CD4-positive, alpha-beta T cell treated with Interferon gamma for 1 hour (primary cell): Measurements from ENCODE around the gene PRICKLE3.
"Not testable (repeated sequence)": the region's sequence is repeated elsewhere in the genome, so short reads cannot be mapped to it uniquely, and the experiment has no call there.

Experiments
- DNase-seq: peaks from one replicate; pipeline ENCODE4 v3.0.0-alpha.2; 2020

PRICKLE3 gene

DNA sequence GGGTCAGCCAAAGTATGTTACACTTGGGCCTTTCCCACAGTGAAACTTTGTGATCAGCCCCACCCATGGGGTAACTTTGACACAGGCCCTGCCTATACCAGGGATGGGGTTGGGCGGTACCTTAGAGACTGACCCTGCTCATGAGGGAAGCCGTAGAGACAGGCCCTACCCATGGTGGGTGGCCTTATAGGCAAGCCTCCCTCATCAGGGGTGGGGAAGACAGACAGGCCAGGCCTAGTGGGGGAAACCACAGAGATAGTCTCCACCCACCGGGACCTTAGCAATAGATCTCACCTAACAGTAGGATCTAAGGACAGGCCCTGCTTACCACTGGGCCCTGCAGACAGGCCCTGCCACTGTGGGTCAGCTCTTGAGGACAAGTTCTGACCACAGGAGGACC lies 7.6 kb downstream of the PRICKLE3 start:
- DNase-seq = no peak

DNA sequence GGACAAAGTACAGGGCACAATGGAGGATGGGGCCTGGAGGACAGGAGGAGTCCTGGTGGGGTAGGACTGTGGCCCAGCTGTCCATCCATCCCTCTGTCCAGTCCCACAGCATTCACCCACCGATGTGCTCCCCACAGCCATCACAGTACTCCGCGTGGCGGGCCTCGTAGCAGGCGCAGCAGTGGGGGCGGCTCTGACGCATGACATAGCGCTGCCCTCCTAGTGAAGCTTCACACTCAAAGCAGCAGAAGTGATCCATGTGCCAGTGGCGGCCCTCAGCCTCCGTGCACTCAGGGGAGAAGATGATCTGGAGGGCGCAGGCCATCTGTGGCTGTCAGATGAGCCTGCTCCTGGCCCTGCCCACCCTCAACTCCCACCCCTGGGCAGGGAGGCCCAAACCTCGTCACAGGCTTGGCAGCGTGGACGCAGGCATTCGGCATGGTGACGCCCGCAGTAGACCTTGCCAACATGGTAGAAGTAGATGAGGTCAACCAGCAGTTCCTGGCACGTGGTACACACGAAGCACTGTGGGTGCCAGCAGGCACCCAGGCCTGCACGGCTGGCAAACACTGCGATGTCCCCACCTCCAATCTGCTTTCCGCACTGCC lies 8.2 kb downstream of the PRICKLE3 start:
- DNase-seq = no peak

DNA sequence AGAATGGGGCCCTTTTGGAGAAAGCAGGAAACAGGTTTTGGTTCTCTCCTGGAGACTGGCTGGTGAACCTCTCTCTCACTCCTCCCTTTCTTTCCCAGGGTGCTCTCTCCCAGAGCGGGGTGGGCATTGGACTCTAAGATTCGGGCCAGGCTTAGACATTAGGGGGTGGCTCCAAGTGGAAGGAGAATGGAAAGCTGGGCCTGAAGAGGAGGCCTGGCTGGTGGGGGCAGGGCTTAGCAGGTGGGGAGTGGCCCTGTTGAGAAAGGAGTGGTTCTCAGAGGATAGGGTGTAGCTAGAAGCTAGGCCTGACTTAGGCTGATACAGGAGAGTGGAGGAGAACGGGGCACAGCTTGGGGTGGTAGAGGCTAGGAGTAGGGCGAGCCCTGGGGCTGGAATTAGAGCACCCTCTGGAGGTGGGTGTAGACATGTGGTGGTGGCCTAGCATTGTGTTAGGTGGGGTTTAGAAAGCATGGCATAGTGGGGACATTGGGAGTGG lies 8.8 kb downstream of the PRICKLE3 start:
- peak; percentile 34 for DNase-seq

DNA sequence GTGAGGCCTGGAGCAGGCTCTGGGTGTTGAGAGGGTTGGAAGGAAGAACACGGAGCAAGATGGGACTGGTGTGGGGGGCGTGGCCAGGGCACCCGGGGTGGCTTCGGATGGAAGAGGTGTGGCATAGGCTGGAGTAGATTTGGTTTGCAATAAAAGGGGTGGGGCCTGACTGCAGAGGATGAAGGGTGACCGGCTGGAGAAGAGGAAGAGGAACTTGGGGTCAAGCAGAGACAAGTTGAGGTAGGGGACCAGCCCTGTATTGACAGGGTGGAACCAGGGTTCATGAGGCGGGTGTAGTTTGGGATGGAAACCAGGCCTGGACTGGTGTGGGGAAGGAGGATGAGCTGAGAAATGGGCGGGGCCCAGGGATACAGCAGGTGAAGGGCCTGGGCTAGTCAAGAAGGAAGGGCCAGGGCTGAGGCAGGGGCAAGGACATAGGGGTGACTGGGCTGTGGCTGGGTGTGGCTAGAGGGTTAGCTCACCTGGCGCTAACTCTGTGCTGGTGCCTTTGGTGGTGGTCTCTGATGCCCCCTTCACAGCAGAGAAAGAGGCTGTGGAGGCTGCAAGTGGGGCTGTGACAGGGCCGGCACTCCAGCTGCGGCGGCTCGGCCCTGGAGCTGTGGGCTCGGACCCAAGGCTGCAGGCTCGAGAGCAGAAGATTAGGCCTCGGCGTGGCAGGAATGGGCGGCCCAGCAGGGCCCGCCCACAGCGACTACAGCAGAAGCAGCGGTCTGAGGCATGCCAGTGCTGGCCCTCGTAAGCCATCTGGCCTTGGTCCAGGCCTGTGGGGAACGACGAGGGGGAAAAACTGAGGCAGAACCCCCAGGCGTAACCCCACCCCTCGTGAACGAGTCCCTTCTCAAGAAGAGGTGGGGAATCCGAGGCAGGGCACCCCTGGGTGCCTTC lies 9.5 kb downstream of the PRICKLE3 start:
- DNase-seq = peak; percentile 46

DNA sequence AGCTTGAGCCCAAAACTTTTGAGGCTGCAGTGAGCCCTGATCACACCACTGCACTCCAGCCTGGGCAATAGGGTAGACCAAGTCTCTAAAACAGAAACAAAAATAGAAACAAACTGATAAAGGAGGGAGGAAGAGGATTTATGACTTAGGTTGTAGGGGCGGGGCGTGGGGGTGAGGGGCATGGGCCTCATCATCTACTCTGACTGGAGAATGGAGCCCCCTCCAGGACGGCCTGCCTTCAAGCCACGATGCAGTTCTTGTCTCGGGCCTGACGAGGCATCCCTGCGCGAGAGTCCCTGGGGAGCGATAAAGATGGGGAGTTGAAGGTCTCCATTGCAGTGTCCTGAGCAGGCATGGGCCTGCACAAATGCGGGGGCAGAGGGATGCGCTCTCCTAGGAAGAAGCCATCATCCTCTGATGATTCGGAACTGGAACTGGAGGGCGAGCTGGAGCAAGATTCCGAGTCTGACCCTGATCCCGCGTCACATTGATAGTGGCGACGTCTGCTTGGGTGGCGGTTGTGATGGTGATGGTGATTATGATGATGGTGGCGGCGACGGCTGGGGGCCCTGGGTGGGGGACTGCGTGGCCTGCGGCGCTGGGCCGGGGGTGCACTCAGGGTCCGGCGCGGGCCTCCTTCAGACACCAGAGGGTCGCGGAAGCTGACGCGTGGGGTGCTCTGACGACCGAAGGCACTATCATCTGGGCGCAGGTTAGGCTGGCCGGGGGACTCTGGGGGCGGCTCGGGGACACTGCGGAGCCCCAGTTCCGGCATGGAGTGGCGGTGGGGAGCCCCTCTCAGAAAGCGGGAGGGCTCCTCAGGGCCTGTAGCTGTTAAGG lies 10.5 kb downstream of the PRICKLE3 start:
- DNase-seq = no peak

DNA sequence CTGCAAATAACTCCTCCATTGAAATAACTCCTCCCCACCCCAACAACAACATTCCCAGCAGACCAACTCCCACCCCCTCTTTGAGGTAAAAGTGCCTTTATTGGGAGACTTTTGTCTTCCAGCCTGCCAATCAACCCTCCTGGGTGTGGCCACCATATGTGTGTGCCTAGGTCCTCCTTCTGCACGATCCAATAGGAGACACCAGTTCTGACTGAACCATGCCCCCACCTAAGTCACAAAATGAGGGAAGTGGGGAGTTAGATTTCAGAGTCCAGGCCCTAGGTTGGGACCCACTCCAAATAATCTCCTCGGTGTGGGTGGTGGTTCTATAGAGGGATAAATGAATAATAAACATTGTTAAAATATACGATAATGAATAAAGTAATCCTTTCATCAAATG lies 11.4 kb downstream of the PRICKLE3 start:
- DNase-seq = no peak

DNA sequence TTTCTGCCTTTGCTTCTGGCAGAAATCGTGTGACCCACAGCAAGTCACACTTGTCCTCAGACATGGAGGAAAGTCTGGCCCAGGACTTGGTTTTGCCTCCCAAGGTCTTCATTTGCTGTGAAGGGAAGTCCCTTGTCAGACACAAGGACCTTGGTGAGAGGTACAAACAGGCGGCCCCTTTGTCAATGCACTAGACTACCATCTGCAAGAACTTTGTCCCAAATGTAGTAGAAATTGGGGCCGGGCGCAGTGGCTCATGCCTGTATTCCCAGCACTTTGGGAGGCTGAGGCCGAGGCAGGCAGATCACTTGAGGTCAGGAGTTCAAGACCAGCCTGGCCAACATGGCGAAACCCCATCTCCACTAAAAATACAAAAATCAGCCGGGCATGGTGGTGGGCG lies 12.6 kb downstream of the PRICKLE3 start:
- DNase-seq = not testable (repeated sequence)

DNA sequence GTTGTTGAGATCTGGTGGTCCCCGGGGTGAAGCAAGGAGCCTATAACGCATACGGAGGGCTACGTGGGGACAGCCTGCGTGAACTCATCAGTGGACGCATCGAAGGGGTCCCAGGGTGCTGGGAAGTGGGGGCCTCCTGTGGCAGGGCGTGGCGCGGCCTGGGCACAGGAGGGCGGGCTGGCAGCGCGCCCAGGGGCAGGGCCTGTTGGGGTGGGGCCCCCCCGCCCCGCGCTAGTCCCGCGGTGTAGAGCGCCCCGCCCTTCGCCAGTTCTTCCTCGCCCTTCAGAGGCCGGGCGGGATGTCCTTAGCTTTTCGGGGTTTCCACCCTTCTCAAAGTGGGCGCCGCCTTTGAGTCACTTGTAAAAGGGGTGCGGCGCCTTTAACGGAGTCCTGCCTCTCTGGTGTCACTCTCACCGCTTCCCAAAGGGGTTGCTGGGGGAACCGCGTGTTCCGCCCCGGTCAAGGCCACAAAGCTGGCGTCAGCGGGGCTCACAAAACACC lies 13.8 kb downstream of the PRICKLE3 start:
- peak; percentile 76 for DNase-seq

DNA sequence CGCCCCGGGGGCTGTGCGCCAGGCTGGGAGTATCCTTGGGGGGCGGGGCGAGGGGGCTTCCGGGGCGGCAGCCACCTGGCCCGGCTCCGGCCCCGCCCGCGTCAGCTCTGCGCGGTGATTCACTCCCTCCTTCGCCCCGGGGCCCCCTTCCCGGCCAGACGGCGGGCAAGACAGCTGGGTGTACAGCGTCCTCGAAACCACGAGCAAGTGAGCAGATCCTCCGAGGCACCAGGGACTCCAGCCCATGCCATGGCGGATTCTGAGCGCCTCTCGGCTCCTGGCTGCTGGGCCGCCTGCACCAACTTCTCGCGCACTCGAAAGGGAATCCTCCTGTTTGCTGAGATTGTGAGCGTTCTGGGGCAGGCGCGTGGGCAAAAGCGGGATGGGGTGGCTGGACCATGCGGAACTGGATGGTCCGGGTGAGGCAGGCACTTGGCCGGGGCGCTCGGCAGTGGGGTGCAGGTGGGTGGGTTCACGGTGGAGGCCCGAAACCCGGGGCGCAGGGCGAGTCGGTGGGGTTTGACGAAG lies 14.4 kb downstream of the PRICKLE3 start, which contains the start of gene PLP2:
TSS of gene PLP2 (plus strand) at position 147 of the 528 bp plus-strand sequence. CDS start at position 250, 103 bp downstream.
- DNase-seq = peak; percentile 68

DNA sequence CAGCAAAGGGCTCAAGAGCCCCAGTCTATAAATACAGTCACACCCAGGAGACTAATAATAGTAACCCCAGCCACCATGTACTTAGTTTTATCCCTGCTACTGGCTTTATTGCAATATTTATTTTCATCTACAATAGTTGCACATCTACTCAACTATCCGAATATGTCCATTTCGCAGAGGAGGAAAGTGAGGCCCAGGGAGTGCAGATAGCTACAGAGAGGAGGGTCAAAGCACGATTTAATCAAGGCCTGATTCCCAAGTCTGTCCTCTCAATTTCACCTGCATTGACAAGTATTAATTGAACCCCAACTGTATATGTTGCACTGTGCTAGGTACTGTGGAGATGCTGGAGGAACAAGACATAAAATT lies 18.4 kb downstream of the PRICKLE3 start:
- DNase-seq = no peak

DNA sequence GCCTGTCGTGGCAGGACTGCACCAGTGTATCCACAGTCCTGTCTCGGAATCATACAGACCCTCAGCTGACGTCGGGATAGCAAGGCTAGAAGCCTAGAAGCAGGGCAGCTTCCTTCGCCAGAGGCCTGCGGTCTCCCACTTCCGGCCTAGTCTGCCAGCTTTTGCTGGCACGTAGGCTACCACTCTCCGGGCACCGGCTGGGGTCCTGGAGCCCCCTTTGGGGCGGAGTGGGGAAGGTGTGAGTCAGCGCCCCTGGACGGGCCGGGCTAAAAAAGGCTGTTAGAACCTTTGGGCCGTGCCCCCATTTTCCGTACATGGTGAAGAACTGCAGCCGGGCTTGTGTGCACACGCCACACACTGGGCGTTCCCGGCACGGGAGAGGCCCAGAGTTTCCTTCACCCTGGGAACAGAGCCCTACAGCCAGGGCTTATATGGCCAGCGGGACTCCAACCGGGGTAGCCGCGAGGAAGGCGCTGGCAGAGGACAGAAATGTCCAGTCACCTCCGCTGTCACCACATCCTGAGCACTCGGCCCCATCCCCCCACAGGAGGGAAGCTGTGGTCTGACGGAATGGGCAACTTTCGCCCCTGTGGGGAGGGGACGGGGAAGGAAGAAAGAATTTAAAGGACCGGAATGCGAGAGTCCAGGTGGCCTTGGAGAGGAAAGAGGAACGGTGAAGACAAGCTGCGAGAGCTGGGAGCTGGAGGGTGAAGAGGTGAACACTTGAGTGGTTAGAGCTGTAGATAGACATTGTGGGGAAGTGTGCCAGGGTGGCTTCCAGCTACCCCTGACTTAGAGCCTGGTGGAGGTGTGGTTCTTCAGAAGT lies 19.0 kb downstream of the PRICKLE3 start:
- peak; percentile 77 for DNase-seq

DNA sequence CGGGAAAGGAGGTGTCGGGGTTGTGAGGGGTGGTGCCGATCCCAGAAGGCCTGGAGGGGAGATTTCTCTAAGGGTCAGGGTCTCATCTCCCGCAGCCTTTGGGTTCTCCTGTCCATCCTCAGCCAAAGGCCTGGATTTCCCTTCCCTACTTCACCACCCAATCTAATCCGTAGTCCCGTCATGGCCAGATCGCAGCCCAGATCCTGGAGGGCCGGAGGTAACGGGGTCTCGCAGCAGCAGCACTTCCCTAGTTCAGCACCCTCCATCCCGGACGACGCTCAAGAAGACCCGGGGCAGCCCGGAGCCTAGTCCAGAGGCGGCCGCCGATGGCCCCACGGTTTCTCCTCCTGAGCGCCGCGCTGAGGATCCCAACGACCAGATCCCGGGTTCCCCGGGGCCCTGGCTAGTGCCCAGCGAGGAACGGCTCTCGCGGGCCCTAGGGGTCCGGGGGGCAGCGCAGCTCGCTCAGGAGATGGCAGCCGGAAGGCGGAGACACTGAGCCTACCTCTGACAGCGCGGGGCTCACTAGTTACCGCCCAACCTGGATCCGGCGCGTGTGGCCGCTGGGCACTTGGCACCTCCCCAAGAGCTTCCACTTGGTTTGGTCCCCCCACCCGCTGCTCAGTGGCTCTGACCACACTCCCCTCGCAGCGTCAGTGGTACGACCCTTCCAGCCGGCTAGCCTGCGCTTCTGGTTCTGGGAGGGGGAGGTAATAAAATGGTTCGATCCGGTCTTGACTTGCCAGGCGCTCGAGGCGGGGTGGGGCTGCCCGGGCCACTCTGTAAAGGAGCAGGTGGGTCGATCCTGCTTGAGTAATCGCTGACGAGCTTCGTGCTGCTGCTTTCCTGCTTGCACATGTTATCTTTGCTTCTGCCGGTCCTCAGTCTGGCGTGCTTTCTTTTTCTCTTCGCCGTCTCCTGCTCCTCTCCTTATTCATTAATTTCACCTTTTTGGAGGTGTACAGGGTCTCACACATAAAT lies 20.0 kb downstream of the PRICKLE3 start:
- peak; percentile 84 for DNase-seq

DNA sequence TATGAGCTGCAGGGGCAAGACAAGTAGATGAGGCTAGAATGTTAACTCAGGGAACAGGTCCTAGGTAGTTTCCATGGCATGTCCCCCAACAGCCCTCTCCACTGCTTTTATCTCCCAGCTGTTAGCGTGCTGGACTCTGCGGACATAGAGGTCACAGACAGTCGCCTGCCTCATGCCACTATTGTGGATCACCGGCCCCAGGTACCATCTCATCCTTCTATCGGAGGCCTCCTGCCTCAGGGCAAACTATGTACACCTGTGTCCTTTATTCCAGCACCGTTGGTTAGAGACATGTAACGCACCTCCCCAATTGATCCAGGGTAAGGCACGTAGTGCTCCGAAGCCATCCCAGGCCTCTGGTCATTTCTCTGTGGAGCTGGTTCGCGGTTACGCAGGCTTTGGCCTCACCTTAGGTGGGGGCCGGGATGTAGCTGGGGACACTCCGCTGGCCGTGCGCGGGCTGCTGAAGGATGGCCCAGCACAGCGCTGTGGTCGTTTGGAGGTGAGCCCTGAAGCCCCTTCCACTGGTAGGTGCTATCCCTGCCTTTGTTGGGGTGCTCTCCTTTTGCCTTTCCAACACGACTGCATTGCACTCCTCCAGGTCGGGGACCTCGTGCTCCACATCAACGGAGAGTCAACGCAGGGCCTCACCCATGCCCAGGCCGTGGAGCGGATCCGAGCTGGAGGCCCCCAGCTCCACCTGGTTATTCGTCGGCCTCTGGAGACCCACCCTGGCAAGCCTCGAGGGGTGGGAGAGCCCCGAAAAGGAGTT lies 21.4 kb downstream of the PRICKLE3 start:
- DNase-seq = no peak

DNA sequence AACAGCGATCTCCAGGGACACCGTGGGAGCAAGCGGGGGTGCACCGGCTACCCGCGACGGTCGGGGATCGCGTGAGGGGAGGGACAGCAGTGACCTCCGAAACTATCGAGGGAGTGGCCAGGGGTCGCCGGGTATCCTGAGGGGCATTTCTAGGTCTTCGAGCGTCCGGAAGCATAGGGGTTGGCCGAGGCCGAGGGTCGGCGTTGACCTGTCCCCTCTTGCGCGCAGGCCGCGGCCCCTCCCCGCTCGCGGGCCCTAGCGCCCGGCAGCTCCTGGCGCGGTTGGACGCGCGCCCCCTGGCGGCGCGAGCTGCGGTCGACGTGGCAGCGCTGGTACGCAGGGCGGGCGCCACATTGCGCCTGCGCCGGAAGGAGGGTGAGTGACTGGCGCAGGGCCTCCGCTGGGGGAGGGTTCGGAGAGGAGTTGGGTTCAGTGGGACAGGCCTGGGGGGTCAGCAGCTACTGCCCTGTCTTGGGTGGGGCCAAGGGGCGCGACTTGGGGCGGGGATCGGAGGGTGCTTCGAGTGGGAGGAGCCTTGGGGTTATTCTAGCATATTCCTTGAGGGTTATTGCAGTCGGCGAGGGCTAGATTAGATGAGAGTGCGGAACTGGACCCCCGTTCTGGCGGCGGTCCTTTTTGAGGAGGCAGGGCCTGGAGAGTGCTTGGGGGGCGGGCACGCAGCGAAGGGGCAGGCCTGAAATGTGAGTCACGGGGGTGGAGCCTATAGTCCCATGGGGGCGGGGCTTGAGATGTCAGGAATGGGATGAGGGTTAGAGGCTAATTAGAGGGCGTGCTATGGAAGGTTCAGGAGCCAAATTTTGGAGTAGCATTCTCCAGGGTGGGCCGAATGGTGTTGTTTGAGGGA lies 22.4 kb downstream of the PRICKLE3 start:
- peak; percentile 86 for DNase-seq

DNA sequence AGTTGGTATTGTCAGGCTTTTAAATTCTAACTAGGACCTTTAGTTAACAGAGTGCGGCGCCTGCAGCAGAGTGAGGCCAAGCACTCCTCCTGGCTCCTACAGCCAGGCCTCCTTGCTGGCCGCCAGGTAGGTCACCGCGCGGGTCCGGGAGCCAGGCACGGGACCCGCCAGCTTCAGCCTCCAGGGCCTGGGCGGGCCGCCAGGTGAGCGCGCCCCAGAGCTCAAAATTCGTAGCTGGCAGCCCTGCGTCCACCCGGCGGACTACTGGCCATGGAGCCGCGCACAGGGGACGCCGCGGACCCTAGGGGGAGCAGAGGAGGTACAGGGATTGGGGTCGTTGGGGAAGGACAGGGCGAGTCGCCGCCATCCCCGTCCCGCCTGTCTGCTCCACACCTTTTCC lies 23.6 kb downstream of the PRICKLE3 start, which contains the start of gene MAGIX:
TSS of gene MAGIX (plus strand) at position 139 of the 400 bp plus-strand sequence. CDS start at position 271, 132 bp downstream.
- DNase-seq = no peak

DNA sequence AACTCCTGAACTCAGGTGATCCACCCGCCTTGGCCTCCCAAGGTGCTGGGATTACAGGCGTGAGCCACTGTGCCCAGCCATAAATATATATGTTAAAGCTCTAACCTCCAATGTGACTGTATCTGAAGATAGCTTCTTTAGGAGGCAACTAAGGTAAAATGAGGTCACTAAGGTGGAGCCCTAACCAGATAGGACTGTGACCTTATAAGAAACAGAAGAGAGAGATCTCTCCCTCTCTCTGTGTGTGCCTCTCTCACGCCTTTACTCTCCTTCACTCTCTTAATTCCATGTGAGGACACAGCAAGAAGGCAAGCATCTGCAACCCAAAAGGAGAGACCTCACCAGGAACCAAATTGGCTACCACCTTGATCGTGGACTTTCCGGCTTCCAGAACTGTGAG lies 24.5 kb downstream of the PRICKLE3 start:
- no peak for DNase-seq

DNA sequence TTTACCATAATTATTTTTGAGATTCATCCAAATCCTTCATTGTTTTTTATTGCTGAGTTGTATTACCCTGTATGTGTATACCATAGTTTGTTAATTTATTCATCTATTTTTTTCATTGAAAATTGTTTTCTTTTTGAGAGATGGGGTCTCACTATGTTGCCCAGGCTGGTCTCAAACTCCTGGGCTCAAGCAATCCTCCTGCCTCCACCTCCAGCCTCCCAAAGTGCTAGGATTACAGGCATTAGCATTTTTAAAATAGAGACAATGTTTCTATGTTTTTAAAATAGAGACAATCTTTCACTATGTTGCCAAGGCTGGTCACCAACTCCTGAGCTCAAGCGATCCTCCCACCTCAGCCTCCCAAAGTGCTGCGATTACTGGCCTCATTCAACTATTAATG lies 25.3 kb downstream of the PRICKLE3 start:
- no peak for DNase-seq

DNA sequence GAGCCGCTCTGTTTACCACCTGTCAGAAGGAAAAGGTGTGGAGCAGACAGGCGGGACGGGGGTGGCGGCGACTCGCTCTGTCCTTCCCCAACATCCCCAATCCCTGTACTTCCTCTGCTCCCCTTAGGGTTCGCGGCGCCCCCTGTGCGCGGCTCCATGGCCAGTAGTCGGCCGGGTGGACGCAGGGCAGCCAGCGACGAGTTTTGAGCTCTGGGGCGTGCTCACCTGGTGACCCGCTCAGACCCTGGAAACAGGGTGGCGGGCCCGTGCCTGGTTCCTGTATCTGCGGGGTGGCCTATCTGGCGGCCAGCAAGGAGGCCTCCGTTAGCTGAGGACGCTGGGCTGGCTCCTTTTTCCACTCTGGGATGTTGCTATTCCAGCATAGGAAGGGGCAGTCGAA lies 29.0 kb downstream of the PRICKLE3 start:
- no peak for DNase-seq
